Uterus (tissue), 2 donors: ENCODE data around the gene TNFRSF18.

Experiments used
- CTCF ChIP-seq, 4 experiments: fragments of 200-600 bp in 2 of 4; fragments of 450-650 bp in 2 of 4; sonication (generic) in 2 of 4; IDR thresholded peaks; one replicate each; pipeline ENCODE4 v1.5.1; 2016 to 2019; ENCODE audit warnings: antibody characterized with exemption in 4 of 4, mild to moderate bottlenecking in 2 of 4, moderate library complexity in 1 of 4
- POLR2A ChIP-seq, 2 donors: fragments of 450-650 bp; IDR thresholded peaks; one replicate each; pipeline ENCODE4 v1.6.1; 2016; ENCODE audit warnings: antibody characterized with exemption in 2 of 2, mild to moderate bottlenecking in 1 of 2, moderate library complexity in 1 of 2

GRCh38 chr1:1167841-1168450 lies 38.4 kb downstream of the TNFRSF18 start:
- no peak for TF ChIP-seq POLR2A (IDR thresholded peaks at IDR 0.05)
- TF ChIP-seq CTCF (IDR thresholded peaks at IDR 0.05), result no peak
